GM21447 (cell line): Measurements from ENCODE around the gene TXNL1.

ENCODE experiments used
- ATAC-seq: cut with Tn5 transposase; IDR thresholded peaks from one replicate; pipeline ENCODE4 v1.9.1; 2021; ENCODE audit not compliant: unreplicated experiment

TXNL1 gene

GRCh38 chr18:56570978-56571377 lies 67.4 kb downstream of the TXNL1 start:
- no peak for ATAC-seq

GRCh38 chr18:56569416-56569815 lies 69.0 kb downstream of the TXNL1 start:
- no peak for ATAC-seq

GRCh38 chr18:56568986-56569385 lies 69.4 kb downstream of the TXNL1 start:
- no peak for ATAC-seq

- no peak for ATAC-seq
Observed at GRCh38 chr18:56565551-56566345, 72.6 kb downstream of the TXNL1 start.

- no peak for ATAC-seq
Observed at GRCh38 chr18:56565046-56565445, 73.3 kb downstream of the TXNL1 start.

GRCh38 chr18:56563568-56563967 lies 74.8 kb downstream of the TXNL1 start:
- no peak for ATAC-seq

GRCh38 chr18:56562479-56562878 lies 75.9 kb downstream of the TXNL1 start:
- ATAC-seq: no peak

GRCh38 chr18:56560992-56561391 lies 77.4 kb downstream of the TXNL1 start:
- ATAC-seq: no peak

- ATAC-seq: no peak
Observed at GRCh38 chr18:56559044-56559443, 79.3 kb downstream of the TXNL1 start.

GRCh38 chr18:56556907-56557306 lies 81.5 kb downstream of the TXNL1 start:
- ATAC-seq: no peak

- no peak for ATAC-seq
Observed at GRCh38 chr18:56550121-56550520, 88.3 kb downstream of the TXNL1 start.
